H1 (cell line): Measurements from ENCODE around the gene FAM53B. TPM values are rescaled to one million over a fixed set of nuclear protein-coding genes. Genes with fewer than 3 reads are reported as not detected.

Experiments used
- CTCF ChIA-PET: fragments of 300-600 bp; sonication (Branson Sonifier 250); formaldehyde crosslinking; loops from one replicate; lab custom pipeline; 2021; ENCODE audit not compliant: partially characterized antibody; lab: Charles Lee
- POLR2A ChIA-PET: fragments of 300-600 bp; sonication (Branson Sonifier 250); formaldehyde crosslinking; loops from one replicate; lab custom pipeline; 2021; ENCODE audit warnings: inconsistent platforms; ENCODE audit not compliant: partially characterized antibody; lab: Charles Lee
- DNase-seq, 2 experiments: peaks; one replicate each; pipeline versions ENCODE4 v3.0.0 to v3.0.0-alpha.2; 2010 to 2022; ENCODE audit warnings: low spot score in 2 of 2, low read depth in 1 of 2, mixed read lengths in 1 of 2
- FAIRE-seq: peaks from 2 replicates; lab custom pipeline; 2011; peaks lifted over from hg19 to GRCh38; lab: Jason Lieb, UNC
- H2AFZ ChIP-seq: 2 replicates; pipeline ENCODE4 v1.8.1; 2012; ENCODE audit warnings: low read length, inconsistent platforms
- H2AK5ac ChIP-seq: 2 replicates; pipeline ENCODE4 v1.6.1; 2013; ENCODE audit warnings: low read depth, low read length
- H2BK120ac ChIP-seq: replicated peaks from 2 replicates; pipeline ENCODE3; 2013; ENCODE audit warnings: low read depth, low read length, inconsistent platforms
- H2BK12ac ChIP-seq: 2 replicates; pipeline ENCODE4 v1.6.1; 2013; ENCODE audit warnings: low read depth, low read length
- H2BK15ac ChIP-seq: 2 replicates; pipeline ENCODE4 v1.6.1; 2013; ENCODE audit warnings: low read length
- H2BK20ac ChIP-seq: 2 replicates; pipeline ENCODE4 v1.6.1; 2013; ENCODE audit warnings: low read length
- H2BK5ac ChIP-seq: 2 replicates; pipeline ENCODE4 v1.6.1; 2013; ENCODE audit warnings: low read depth, low read length
- H3K14ac ChIP-seq: 2 replicates; pipeline ENCODE4 v1.6.1; 2013; ENCODE audit warnings: inconsistent platforms; ENCODE audit not compliant: insufficient read length
- H3K18ac ChIP-seq: 2 replicates; pipeline ENCODE4 v1.6.1; 2013; ENCODE audit warnings: low read length; ENCODE audit errors: extremely low read depth
- H3K23ac ChIP-seq: 2 replicates; pipeline ENCODE4 v1.6.1; 2013; ENCODE audit warnings: inconsistent platforms; ENCODE audit not compliant: insufficient read length
- H3K23me2 ChIP-seq: 2 replicates; pipeline ENCODE4 v1.6.1; 2013; ENCODE audit warnings: low read depth, low read length
- H3K27ac ChIP-seq: 2 replicates; pipeline ENCODE4 v1.6.1; 2011; ENCODE audit warnings: low read depth, low read length, inconsistent platforms
- H3K27me3 ChIP-seq, 4 experiments: replicated peaks in 1 of 4; 1 replicate in 1 of 4; 2 replicates in 3 of 4; pipeline versions ENCODE4 v1.6.1 to v1.8.1; 2011 to 2013; ENCODE audit warnings: low read length in 3 of 4, mild to moderate bottlenecking in 3 of 4, inconsistent platforms in 2 of 4, mixed read lengths in 2 of 4, moderate library complexity in 1 of 4; ENCODE audit not compliant: control insufficient read depth in 3 of 4, insufficient read depth in 3 of 4; ENCODE audit errors: extremely low read depth in 1 of 4
- H3K36me3 ChIP-seq, 4 experiments: 2 replicates each; pipeline versions ENCODE4 v1.6.1 to v1.8.1; 2011 to 2013; ENCODE audit warnings: mild to moderate bottlenecking in 4 of 4, low read length in 3 of 4, moderate library complexity in 2 of 4, control low read depth in 1 of 4, inconsistent platforms in 1 of 4; ENCODE audit not compliant: insufficient read depth in 4 of 4, control insufficient read depth in 2 of 4
- H3K4ac ChIP-seq: replicated peaks from 2 replicates; pipeline ENCODE3; 2013; ENCODE audit warnings: low read length, low read depth, mixed read lengths, inconsistent platforms; ENCODE audit not compliant: insufficient read length
- H3K4me1 ChIP-seq, 4 experiments: replicated peaks in 1 of 4; 1 replicate in 1 of 4; 2 replicates in 3 of 4; pipeline versions ENCODE4 v1.6.1 to v1.8.1; 2011 to 2013; ENCODE audit warnings: low read length in 3 of 4, inconsistent platforms in 2 of 4, mixed read lengths in 1 of 4; ENCODE audit not compliant: insufficient read depth in 4 of 4, control insufficient read depth in 3 of 4
- H3K4me2 ChIP-seq, 2 experiments: 2 replicates each; pipeline versions ENCODE4 v1.6.1 to v1.8.1; 2011 to 2013; ENCODE audit warnings: low read depth in 2 of 2, low read length in 2 of 2, control low read depth in 1 of 2, inconsistent platforms in 1 of 2, mild to moderate bottlenecking in 1 of 2; ENCODE audit not compliant: insufficient read depth in 1 of 2
- H3K4me3 ChIP-seq, 4 experiments: fragments of 200-600, 300-600 bp in 1 of 4; sonication (generic), shearing (Covaris generic), sonication (Bioruptor Twin) in 1 of 4; 2 replicates each; pipeline versions ENCODE4 v1.5.1 to v1.8.1; 2011 to 2016; ENCODE audit warnings: low read length in 4 of 4, low read depth in 3 of 4, control low read depth in 2 of 4, inconsistent platforms in 2 of 4, mild to moderate bottlenecking in 2 of 4, mixed read lengths in 1 of 4, moderate library complexity in 1 of 4; ENCODE audit not compliant: insufficient read depth in 2 of 4; ENCODE audit errors: extremely low read depth in 1 of 4
- H3K56ac ChIP-seq: replicated peaks from 2 replicates; pipeline ENCODE3; 2013; ENCODE audit warnings: low read depth, mild to moderate bottlenecking, mixed read lengths, low read length, inconsistent platforms; ENCODE audit not compliant: insufficient read length
- H3K79me1 ChIP-seq: 2 replicates; pipeline ENCODE4 v1.6.1; 2013; ENCODE audit warnings: low read depth, low read length, control low read depth
- H3K79me2 ChIP-seq, 2 experiments: 2 replicates each; pipeline versions ENCODE4 v1.6.1 to v1.8.1; 2012 to 2013; ENCODE audit warnings: low read length in 2 of 2, mild to moderate bottlenecking in 2 of 2, inconsistent platforms in 1 of 2; ENCODE audit not compliant: insufficient read depth in 2 of 2, control insufficient read depth in 1 of 2
- H3K9ac ChIP-seq, 4 experiments: replicated peaks in 1 of 4; 1 replicate in 1 of 4; 2 replicates in 3 of 4; pipeline versions ENCODE4 v1.6.1 to v1.8.1; 2011 to 2013; ENCODE audit warnings: low read depth in 3 of 4, low read length in 3 of 4, control low read depth in 2 of 4, mild to moderate bottlenecking in 2 of 4, moderate library complexity in 2 of 4, inconsistent platforms in 1 of 4; ENCODE audit errors: extremely low read depth in 1 of 4
- H3K9me3 ChIP-seq, 2 experiments: 2 replicates each; pipeline versions ENCODE4 v1.6.1 to v1.8.1; 2012 to 2013; ENCODE audit warnings: mild to moderate bottlenecking in 2 of 2, moderate library complexity in 2 of 2, control low read depth in 1 of 2, inconsistent platforms in 1 of 2, low read depth in 1 of 2, low read length in 1 of 2, mixed read lengths in 1 of 2; ENCODE audit not compliant: insufficient read depth in 2 of 2
- H4K20me1 ChIP-seq, 2 experiments: replicated peaks in 1 of 2; 2 replicates each; pipeline versions ENCODE3 to v1.8.1; 2011 to 2013; ENCODE audit warnings: inconsistent platforms in 2 of 2, low read length in 2 of 2, mild to moderate bottlenecking in 1 of 2; ENCODE audit not compliant: insufficient read depth in 2 of 2, control insufficient read depth in 1 of 2
- H4K5ac ChIP-seq: 2 replicates; pipeline ENCODE4 v1.6.1; 2013; ENCODE audit warnings: low read length, low read depth, mixed read lengths, inconsistent platforms; ENCODE audit not compliant: insufficient read length
- H4K8ac ChIP-seq: 2 replicates; pipeline ENCODE4 v1.8.0; 2013; ENCODE audit warnings: mild to moderate bottlenecking, moderate library complexity, low read length, inconsistent platforms; ENCODE audit not compliant: insufficient read depth; ENCODE audit errors: extremely low read depth
- H4K91ac ChIP-seq: replicated peaks from 2 replicates; pipeline ENCODE3; 2013; ENCODE audit warnings: low read length, mixed read lengths, inconsistent platforms; ENCODE audit not compliant: insufficient read length
- CBX5 ChIP-seq: fragments of 300-800, 300-1000 bp; sonication (generic); IDR thresholded peaks from 2 replicates; pipeline ENCODE4 v1.7.1; 2016; ENCODE audit warnings: antibody characterized with exemption, low read length, low read depth
- EP300 ChIP-seq, 2 experiments: IDR thresholded peaks; 1 replicate in 1 of 2; 2 replicates in 1 of 2; pipeline ENCODE4 v1.6.1; 2011 to 2012; ENCODE audit warnings: low read depth in 2 of 2, low read length in 2 of 2, mild to moderate bottlenecking in 2 of 2, borderline replicate concordance in 1 of 2, inconsistent platforms in 1 of 2, moderate library complexity in 1 of 2
- GABPA ChIP-seq: IDR thresholded peaks from 2 replicates; pipeline ENCODE4 v1.6.1; 2011; ENCODE audit warnings: mild to moderate bottlenecking, low read length, moderate library complexity, borderline replicate concordance; ENCODE audit not compliant: insufficient read depth
- KDM1A ChIP-seq: fragments of 200-600, 300-600 bp; sonication (generic); IDR thresholded peaks from 2 replicates; pipeline ENCODE4 v1.7.1; 2016; ENCODE audit warnings: mild to moderate bottlenecking, low read length, borderline replicate concordance
- KDM4A ChIP-seq: IDR thresholded peaks from one replicate; pipeline ENCODE4 v1.7.1; 2012; ENCODE audit warnings: low read depth, mild to moderate bottlenecking, moderate library complexity, low read length, inconsistent platforms; ENCODE audit not compliant: severe bottlenecking
- NRF1 ChIP-seq: IDR thresholded peaks from 2 replicates; pipeline ENCODE4 v1.6.1; 2011; ENCODE audit warnings: mild to moderate bottlenecking, low read depth, low read length, improper control_type of control experiment
- PHF8 ChIP-seq: fragments of 200-600 bp; sonication (generic); conservative IDR thresholded peaks from 2 replicates; pipeline ENCODE4 v1.7.1; 2012; ENCODE audit warnings: low read depth, mild to moderate bottlenecking, inconsistent platforms, low read length, moderate library complexity
- POU5F1 ChIP-seq: IDR thresholded peaks from 2 replicates; pipeline ENCODE4 v1.6.1; 2011; ENCODE audit warnings: low read depth, mild to moderate bottlenecking, low read length, moderate library complexity
- SP4 ChIP-seq: IDR thresholded peaks from 2 replicates; pipeline ENCODE4 v1.6.1; 2012; ENCODE audit warnings: low read length, inconsistent platforms
- SRF ChIP-seq: IDR thresholded peaks from 2 replicates; pipeline ENCODE4 v1.6.1; 2011; ENCODE audit warnings: mild to moderate bottlenecking, low read depth, low read length, moderate library complexity
- TCF12 ChIP-seq: IDR thresholded peaks from 2 replicates; pipeline ENCODE4 v1.6.1; 2011; ENCODE audit warnings: low read depth, mild to moderate bottlenecking, low read length
- WGBS, 2 experiments: shearing (Covaris generic) in 1 of 2; methylation state at CpG; one replicate each; pipeline versions ENCODE4 v1.1.6 to v1.1.7; 2013 to 2015; ENCODE audit warnings: low lambda C conversion rate in 2 of 2, mixed read lengths in 2 of 2, inconsistent platforms in 1 of 2, low coverage in 1 of 2, missing lambda C conversion rate in 1 of 2; ENCODE audit not compliant: insufficient replicate concordance in 2 of 2, insufficient coverage in 1 of 2, insufficient read length in 1 of 2; ENCODE audit errors: extremely low coverage in 1 of 2, missing lambda C conversion rate in 1 of 2; 5-methylcytosine and 5-hydroxymethylcytosine counted together
- polyA plus RNA-seq, 7 experiments: library from polyadenylated mRNA; depleted of rRNA in 3 of 7; stranded (reverse) in 5 of 7; unstranded in 2 of 7; fragments of >200 nt in 5 of 7; fragments of 200-250 nt in 2 of 7; gene quantifications; 1 replicate in 5 of 7; 2 replicates in 1 of 7; 4 replicates in 1 of 7; pipeline versions ENCODE4 v1.2.1 to v1.2.3, GENCODE V29; 2011 to 2013; ENCODE audit warnings: missing spikeins in 2 of 7, mixed read lengths in 2 of 7
- total RNA-seq: library from RNA; stranded (reverse); fragmentation: NEBNext Ultra II Directional; extraction: Animal tissue kit (Norgen Biotek cat#: 25700); gene quantifications from 2 replicates; pipeline ENCODE4 v1.2.1, GENCODE V29; 2021
- TF ChIP-seq, protein P1 (sequence below): IDR thresholded peaks from 2 replicates; pipeline ENCODE4 v1.6.1; 2012; ENCODE audit warnings: low read length, inconsistent platforms

The FAM53B gene
- total and polyA plus RNA-seq, 2 of the 8 experiments (the other 6 are each of a cell fraction or from before 2014, with no cell fraction given): 5.3 to 14.4 TPM

DNA sequence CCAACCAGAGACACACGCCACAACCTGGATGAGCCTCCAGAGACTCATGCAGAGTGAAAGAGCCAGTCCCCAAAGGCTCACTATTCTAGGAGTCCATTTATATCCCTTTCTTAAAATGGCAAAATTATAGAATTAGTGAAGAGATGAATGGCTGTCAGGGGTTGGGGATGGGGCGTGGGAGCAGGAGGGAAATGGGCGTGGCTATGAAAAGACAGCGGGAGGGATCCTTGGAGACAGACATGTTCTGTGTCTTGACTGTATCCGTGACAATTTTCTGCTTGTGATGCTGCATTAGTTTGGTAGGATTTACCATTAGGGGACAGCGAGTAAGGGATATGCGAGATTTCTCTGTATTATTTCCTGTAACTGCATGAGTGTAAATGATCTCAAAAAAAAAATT lies 33.0 kb downstream of the FAM53B start:
- H2BK120ac ChIP-seq: no peak overlapping the region
- no peak overlapping the region for H2AK5ac ChIP-seq
- no peaks in the 10 kb centered on the region for H3K36me3 ChIP-seq
- H2BK12ac ChIP-seq: no peak overlapping the region
- H3K79me1 ChIP-seq: no peaks in the 10 kb centered on the region; the same call in 1 of the 2 replicates
- H4K8ac ChIP-seq: no peak overlapping the region
- H3K79me2 ChIP-seq: no peaks in the 10 kb centered on the region
- no peak overlapping the region for H3K18ac ChIP-seq
- no peak overlapping the region for H4K91ac ChIP-seq
- H2BK5ac ChIP-seq: no peak overlapping the region
- no peak overlapping the region for H3K27ac ChIP-seq
- peaks cover 3 to 12% (median 7%) of the 10 kb centered on the region in 4 experiments; a peak in 6 of 7 replicates for H3K4me1 ChIP-seq
- no peak overlapping the region for H3K56ac ChIP-seq
- H3K27me3 ChIP-seq: no peaks in the 10 kb centered on the region
- CTCF ChIA-PET: no interaction called here
- no peak for TF ChIP-seq NRF1
- TF ChIP-seq EP300 (IDR thresholded peaks at IDR 0.05; ENCODE audit: borderline replicate concordance in 1 of 2, low read depth in 2 of 2, low read length in 2 of 2): no peak
- no peak for TF ChIP-seq GABPA
- TF ChIP-seq SRF: no peak
- TF ChIP-seq CBX5: no peak
- TF ChIP-seq, protein P1, sequence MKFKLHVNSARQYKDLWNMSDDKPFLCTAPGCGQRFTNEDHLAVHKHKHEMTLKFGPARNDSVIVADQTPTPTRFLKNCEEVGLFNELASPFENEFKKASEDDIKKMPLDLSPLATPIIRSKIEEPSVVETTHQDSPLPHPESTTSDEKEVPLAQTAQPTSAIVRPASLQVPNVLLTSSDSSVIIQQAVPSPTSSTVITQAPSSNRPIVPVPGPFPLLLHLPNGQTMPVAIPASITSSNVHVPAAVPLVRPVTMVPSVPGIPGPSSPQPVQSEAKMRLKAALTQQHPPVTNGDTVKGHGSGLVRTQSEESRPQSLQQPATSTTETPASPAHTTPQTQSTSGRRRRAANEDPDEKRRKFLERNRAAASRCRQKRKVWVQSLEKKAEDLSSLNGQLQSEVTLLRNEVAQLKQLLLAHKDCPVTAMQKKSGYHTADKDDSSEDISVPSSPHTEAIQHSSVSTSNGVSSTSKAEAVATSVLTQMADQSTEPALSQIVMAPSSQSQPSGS: no peak
- TF ChIP-seq PHF8: no peak
- no peak for TF ChIP-seq TCF12
- no peak for TF ChIP-seq SP4
- TF ChIP-seq KDM1A: no peak
- no peak for TF ChIP-seq POU5F1
- TF ChIP-seq KDM4A: no peak
- H4K5ac ChIP-seq: no peak overlapping the region
- no peaks in the 10 kb centered on the region for H3K23me2 ChIP-seq
- 79% methylated on average over 7 of the region's 7 CpGs; no CpG with 5 or more reads in 1 of the 2 experiments for WGBS, 2 experiments
- H4K20me1 ChIP-seq: peaks cover 5 to 8% of the 10 kb centered on the region in 2 experiments
- H3K23ac ChIP-seq: no peak overlapping the region
- H3K9me3 ChIP-seq: no peaks in the 10 kb centered on the region
- H2BK15ac ChIP-seq: no peak overlapping the region
- no peak overlapping the region for H2BK20ac ChIP-seq
- DNase-seq: no peak
- FAIRE-seq: no peak
- H2AFZ ChIP-seq: no peak overlapping the region
- H3K9ac ChIP-seq: no peak overlapping the region
- H3K14ac ChIP-seq: no peak overlapping the region
- no peak overlapping the region for H3K4me2 ChIP-seq
- POLR2A ChIA-PET: no interaction called here
- no peak overlapping the region for H3K4ac ChIP-seq
- no peak overlapping the region for H3K4me3 ChIP-seq
